ENCODE results near the gene HYAL4.

DNA sequence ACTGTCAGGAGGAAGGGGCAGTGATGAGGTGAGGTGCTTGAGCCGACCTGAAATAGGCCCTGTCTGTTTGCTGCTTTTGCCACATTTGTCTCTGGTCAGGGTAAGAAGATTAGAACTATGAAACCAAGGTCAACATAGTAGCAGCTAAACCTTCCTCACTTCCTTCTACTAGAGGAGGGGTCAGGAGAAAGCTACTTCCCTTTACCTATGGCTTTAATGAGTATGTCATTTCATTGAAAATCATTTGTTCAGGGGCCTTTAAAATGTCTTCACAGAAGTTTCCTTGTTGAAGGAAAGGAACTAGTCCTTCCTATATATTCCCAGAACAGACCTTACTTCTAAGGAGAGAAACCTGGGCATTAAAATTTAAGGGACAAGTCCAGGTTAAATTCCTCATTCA is 19.0 kb downstream of the HYAL4 start:
- TF ChIP-seq, protein P1, sequence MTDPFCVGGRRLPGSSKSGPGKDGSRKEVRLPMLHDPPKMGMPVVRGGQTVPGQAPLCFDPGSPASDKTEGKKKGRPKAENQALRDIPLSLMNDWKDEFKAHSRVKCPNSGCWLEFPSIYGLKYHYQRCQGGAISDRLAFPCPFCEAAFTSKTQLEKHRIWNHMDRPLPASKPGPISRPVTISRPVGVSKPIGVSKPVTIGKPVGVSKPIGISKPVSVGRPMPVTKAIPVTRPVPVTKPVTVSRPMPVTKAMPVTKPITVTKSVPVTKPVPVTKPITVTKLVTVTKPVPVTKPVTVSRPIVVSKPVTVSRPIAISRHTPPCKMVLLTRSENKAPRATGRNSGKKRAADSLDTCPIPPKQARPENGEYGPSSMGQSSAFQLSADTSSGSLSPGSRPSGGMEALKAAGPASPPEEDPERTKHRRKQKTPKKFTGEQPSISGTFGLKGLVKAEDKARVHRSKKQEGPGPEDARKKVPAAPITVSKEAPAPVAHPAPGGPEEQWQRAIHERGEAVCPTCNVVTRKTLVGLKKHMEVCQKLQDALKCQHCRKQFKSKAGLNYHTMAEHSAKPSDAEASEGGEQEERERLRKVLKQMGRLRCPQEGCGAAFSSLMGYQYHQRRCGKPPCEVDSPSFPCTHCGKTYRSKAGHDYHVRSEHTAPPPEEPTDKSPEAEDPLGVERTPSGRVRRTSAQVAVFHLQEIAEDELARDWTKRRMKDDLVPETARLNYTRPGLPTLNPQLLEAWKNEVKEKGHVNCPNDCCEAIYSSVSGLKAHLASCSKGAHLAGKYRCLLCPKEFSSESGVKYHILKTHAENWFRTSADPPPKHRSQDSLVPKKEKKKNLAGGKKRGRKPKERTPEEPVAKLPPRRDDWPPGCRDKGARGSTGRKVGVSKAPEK (CRISPR knock-in tag; IDR thresholded peaks at IDR 0.05; ENCODE audit: borderline replicate concordance) = no peak
- TF ChIP-seq, protein P2, sequence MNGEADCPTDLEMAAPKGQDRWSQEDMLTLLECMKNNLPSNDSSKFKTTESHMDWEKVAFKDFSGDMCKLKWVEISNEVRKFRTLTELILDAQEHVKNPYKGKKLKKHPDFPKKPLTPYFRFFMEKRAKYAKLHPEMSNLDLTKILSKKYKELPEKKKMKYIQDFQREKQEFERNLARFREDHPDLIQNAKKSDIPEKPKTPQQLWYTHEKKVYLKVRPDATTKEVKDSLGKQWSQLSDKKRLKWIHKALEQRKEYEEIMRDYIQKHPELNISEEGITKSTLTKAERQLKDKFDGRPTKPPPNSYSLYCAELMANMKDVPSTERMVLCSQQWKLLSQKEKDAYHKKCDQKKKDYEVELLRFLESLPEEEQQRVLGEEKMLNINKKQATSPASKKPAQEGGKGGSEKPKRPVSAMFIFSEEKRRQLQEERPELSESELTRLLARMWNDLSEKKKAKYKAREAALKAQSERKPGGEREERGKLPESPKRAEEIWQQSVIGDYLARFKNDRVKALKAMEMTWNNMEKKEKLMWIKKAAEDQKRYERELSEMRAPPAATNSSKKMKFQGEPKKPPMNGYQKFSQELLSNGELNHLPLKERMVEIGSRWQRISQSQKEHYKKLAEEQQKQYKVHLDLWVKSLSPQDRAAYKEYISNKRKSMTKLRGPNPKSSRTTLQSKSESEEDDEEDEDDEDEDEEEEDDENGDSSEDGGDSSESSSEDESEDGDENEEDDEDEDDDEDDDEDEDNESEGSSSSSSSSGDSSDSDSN (CRISPR knock-in tag; IDR thresholded peaks at IDR 0.05) = no peak
- TF ChIP-seq CBX1 (IDR thresholded peaks at IDR 0.05; ENCODE audit: low read depth) (no peak), ZNF556 (CRISPR knock-in tag; IDR thresholded peaks at IDR 0.05; ENCODE audit: borderline replicate concordance) (no peak), TBP (CRISPR knock-in tag; IDR thresholded peaks at IDR 0.05) (no peak), ZNF354B (CRISPR knock-in tag; IDR thresholded peaks at IDR 0.05) (no peak), NCOA2 (CRISPR knock-in tag; IDR thresholded peaks at IDR 0.05) (no peak), MYC (CRISPR knock-in tag; IDR thresholded peaks at IDR 0.05; ENCODE audit: borderline replicate concordance) (no peak), POLR2A (IDR thresholded peaks at IDR 0.05; ENCODE audit: insufficient read depth in 1 of 2, low read depth in 2 of 2, low read length in 2 of 2) (no peak), EP300 (IDR thresholded peaks at IDR 0.05; ENCODE audit: low read depth in 2 of 2, low read length in 2 of 2) (no peak), EP300 (CRISPR knock-in tag; IDR thresholded peaks at IDR 0.05; ENCODE audit: borderline replicate concordance) (no peak), MTF1 (CRISPR knock-in tag; IDR thresholded peaks at IDR 0.05) (no peak), SOX6 (IDR thresholded peaks at IDR 0.05) (no peak), SOX6 (CRISPR knock-in tag; IDR thresholded peaks at IDR 0.05) (no peak)
- TF ChIP-seq, protein P3, sequence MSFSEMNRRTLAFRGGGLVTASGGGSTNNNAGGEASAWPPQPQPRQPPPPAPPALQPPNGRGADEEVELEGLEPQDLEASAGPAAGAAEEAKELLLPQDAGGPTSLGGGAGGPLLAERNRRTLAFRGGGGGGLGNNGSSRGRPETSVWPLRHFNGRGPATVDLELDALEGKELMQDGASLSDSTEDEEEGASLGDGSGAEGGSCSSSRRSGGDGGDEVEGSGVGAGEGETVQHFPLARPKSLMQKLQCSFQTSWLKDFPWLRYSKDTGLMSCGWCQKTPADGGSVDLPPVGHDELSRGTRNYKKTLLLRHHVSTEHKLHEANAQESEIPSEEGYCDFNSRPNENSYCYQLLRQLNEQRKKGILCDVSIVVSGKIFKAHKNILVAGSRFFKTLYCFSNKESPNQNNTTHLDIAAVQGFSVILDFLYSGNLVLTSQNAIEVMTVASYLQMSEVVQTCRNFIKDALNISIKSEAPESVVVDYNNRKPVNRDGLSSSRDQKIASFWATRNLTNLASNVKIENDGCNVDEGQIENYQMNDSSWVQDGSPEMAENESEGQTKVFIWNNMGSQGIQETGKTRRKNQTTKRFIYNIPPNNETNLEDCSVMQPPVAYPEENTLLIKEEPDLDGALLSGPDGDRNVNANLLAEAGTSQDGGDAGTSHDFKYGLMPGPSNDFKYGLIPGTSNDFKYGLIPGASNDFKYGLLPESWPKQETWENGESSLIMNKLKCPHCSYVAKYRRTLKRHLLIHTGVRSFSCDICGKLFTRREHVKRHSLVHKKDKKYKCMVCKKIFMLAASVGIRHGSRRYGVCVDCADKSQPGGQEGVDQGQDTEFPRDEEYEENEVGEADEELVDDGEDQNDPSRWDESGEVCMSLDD (CRISPR knock-in tag; IDR thresholded peaks at IDR 0.05; ENCODE audit: borderline replicate concordance) = no peak
- TF ChIP-seq, protein P4, sequence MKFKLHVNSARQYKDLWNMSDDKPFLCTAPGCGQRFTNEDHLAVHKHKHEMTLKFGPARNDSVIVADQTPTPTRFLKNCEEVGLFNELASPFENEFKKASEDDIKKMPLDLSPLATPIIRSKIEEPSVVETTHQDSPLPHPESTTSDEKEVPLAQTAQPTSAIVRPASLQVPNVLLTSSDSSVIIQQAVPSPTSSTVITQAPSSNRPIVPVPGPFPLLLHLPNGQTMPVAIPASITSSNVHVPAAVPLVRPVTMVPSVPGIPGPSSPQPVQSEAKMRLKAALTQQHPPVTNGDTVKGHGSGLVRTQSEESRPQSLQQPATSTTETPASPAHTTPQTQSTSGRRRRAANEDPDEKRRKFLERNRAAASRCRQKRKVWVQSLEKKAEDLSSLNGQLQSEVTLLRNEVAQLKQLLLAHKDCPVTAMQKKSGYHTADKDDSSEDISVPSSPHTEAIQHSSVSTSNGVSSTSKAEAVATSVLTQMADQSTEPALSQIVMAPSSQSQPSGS (CRISPR knock-in tag; IDR thresholded peaks at IDR 0.05) = no peak
